Transverse colon (tissue), 4 donors: ENCODE data around the gene SLF2. TPM values are rescaled to one million over a fixed set of nuclear protein-coding genes. Genes with fewer than 3 reads are reported as not detected.

ENCODE experiments used
- DNase-seq: peaks from one replicate; pipeline ENCODE4 v3.0.0-alpha.2; 2019
- H3K27ac ChIP-seq, 4 donors: fragments of 200-600 bp; sonication (generic); 2 replicates each; pipeline ENCODE4 v1.5.1; 2016 to 2018; ENCODE audit warnings: inconsistent platforms in 4 of 4
- H3K27me3 ChIP-seq: fragments of 200-600 bp; sonication (generic); 2 replicates; pipeline ENCODE4 v1.5.1; 2017; ENCODE audit warnings: inconsistent platforms
- H3K36me3 ChIP-seq, 4 donors: fragments of 200-600 bp; sonication (generic); 2 replicates each; pipeline ENCODE4 v1.5.1; 2017 to 2019; ENCODE audit warnings: inconsistent platforms in 4 of 4
- H3K4me1 ChIP-seq, 4 donors: fragments of 200-600 bp; sonication (generic); 2 replicates each; pipeline ENCODE4 v1.5.1; 2017 to 2020; ENCODE audit warnings: inconsistent platforms in 4 of 4
- H3K4me3 ChIP-seq, 4 donors: fragments of 200-600 bp; sonication (generic); 1 replicate in 1 of 4; 2 replicates in 3 of 4; pipeline versions ENCODE4 v1.5.1 to v1.6.1; 2017 to 2019; ENCODE audit warnings: inconsistent platforms in 4 of 4
- H3K9me3 ChIP-seq, 2 donors: fragments of 200-600 bp; sonication (generic); 2 replicates each; pipeline ENCODE4 v1.5.1; 2017 to 2019; ENCODE audit warnings: inconsistent platforms in 2 of 2
- CTCF ChIP-seq, 5 experiments: fragments of 200-600 bp in 3 of 5; fragments of 450-650 bp in 2 of 5; sonication (generic) in 3 of 5; IDR thresholded peaks; 1 replicate in 2 of 5; 2 replicates in 3 of 5; pipeline ENCODE4 v1.5.1; 2016 to 2017; ENCODE audit warnings: antibody characterized with exemption in 5 of 5, inconsistent platforms in 3 of 5, mild to moderate bottlenecking in 2 of 5, moderate library complexity in 1 of 5
- EP300 ChIP-seq: sonication (generic); formaldehyde crosslinking; IDR thresholded peaks from one replicate; pipeline ENCODE4 v1.6.1; 2017; ENCODE audit warnings: antibody characterized with exemption, low read depth
- POLR2A ChIP-seq: fragments of 450-650 bp; IDR thresholded peaks from one replicate; pipeline ENCODE4 v1.6.1; 2016; ENCODE audit warnings: antibody characterized with exemption, mild to moderate bottlenecking, moderate library complexity
- POLR2AphosphoS5 ChIP-seq, 3 donors: sonication (generic); formaldehyde crosslinking; IDR thresholded peaks; one replicate each; pipeline ENCODE4 v1.6.1; 2016; ENCODE audit warnings: antibody characterized with exemption in 3 of 3
- WGBS, 2 donors: methylation state at CpG; one replicate each; pipeline ENCODE4 v1.1.5; 2018; ENCODE audit warnings: low coverage in 1 of 2; 5-methylcytosine and 5-hydroxymethylcytosine counted together
- in situ Hi-C, 4 donors: fragments of 200-750 bp; cut with MboI; loops; one replicate each; pipeline versions ENCODE4 v1.15.0 to v1.15.1; 2017; ENCODE audit warnings: low sequenced_read_pairs in 3 of 4, low pct_ligation_motif_present in 1 of 4, low pct_unique_long_range_greater_than_20kb in 1 of 4
- intact Hi-C: fragments of 100-400 bp; cut with DNase I; formaldehyde crosslinking; loops from one replicate; pipeline ENCODE4 v1.15.1; 2023; ENCODE audit warnings: low total_unique reads
- total RNA-seq, 4 donors: library from RNA; depleted of rRNA; stranded (reverse); fragments of >200 nt; gene quantifications; one replicate each; pipeline ENCODE4 v1.1.0, GENCODE V29; 2016

Gene SLF2
- total RNA-seq, 4 donors from 2014 or later = 25.4 to 55.1 (median 33.1) TPM

- H3K4me1 ChIP-seq = no peaks in the 10 kb centered on the region
- TF ChIP-seq POLR2AphosphoS5 (IDR thresholded peaks at IDR 0.05) = no peak
- no peak for TF ChIP-seq CTCF (IDR thresholded peaks at IDR 0.05)
- no peak for TF ChIP-seq EP300
- no peak for TF ChIP-seq POLR2A
- DNase-seq = peak; percentile 24
- no peak overlapping the region for H3K4me3 ChIP-seq
- H3K9me3 ChIP-seq = no peaks in the 10 kb centered on the region
- no peak overlapping the region for H3K27ac ChIP-seq
- no peaks in the 10 kb centered on the region for H3K36me3 ChIP-seq
- intact Hi-C loops = no loop called here
- H3K27me3 ChIP-seq = no peaks in the 10 kb centered on the region
- in situ Hi-C loops = no loop called here
- WGBS, 2 donors = 58 to 75% methylated on average over 2 of the region's 2 CpGs
Measured at GRCh38 chr10:100904917-100905316, 7.8 kb upstream of the SLF2 start.

- DNase-seq = no peak
- H3K36me3 ChIP-seq = no peaks in the 10 kb centered on the region
- no peak for TF ChIP-seq POLR2A
- TF ChIP-seq EP300 = no peak
- no peak for TF ChIP-seq POLR2AphosphoS5 (IDR thresholded peaks at IDR 0.05)
- TF ChIP-seq CTCF (IDR thresholded peaks at IDR 0.05) = no peak
- H3K27me3 ChIP-seq = no peaks in the 10 kb centered on the region
- intact Hi-C loops (no loop called here), in situ Hi-C loops (no loop called here)
- H3K9me3 ChIP-seq = no peaks in the 10 kb centered on the region
- 5 to 22% methylated on average over 1 of the region's 1 CpG for WGBS, 2 donors
- peaks cover 0 to 11% (median 7%) of the 10 kb centered on the region in 4 donors for H3K4me1 ChIP-seq
- no peak overlapping the region for H3K27ac ChIP-seq
- no peak overlapping the region for H3K4me3 ChIP-seq
Measured at GRCh38 chr10:100907175-100907574, 5.6 kb upstream of the SLF2 start.

GRCh38 chr10:100907773-100908363 is 4.9 kb upstream of the SLF2 start:
- intact Hi-C loops = no loop called here
- WGBS, 2 donors = 78 to 84% methylated on average over 4 of the region's 4 CpGs
- no peaks in the 10 kb centered on the region for H3K27me3 ChIP-seq
- no peaks in the 10 kb centered on the region for H3K9me3 ChIP-seq
- in situ Hi-C loops = no loop called here
- H3K36me3 ChIP-seq = no peaks in the 10 kb centered on the region
- no peak overlapping the region for H3K4me3 ChIP-seq
- H3K27ac ChIP-seq = no peak overlapping the region
- DNase-seq = no peak
- H3K4me1 ChIP-seq = peaks cover 0 to 12% (median 9%) of the 10 kb centered on the region in 4 donors
- TF ChIP-seq POLR2AphosphoS5 (IDR thresholded peaks at IDR 0.05) (no peak), POLR2A (no peak), EP300 (no peak), CTCF (IDR thresholded peaks at IDR 0.05) (no peak)

GRCh38 chr10:100908378-100908777 is 4.4 kb upstream of the SLF2 start:
- no peak overlapping the region for H3K27ac ChIP-seq
- in situ Hi-C loops (no loop called here), intact Hi-C loops (no loop called here)
- 94% methylated on average over 6 to 8 of the region's 8 CpGs for WGBS, 2 donors
- H3K9me3 ChIP-seq = no peaks in the 10 kb centered on the region
- DNase-seq = no peak
- H3K27me3 ChIP-seq = no peaks in the 10 kb centered on the region
- H3K4me1 ChIP-seq = peaks cover 0 to 12% (median 9%) of the 10 kb centered on the region in 4 donors
- TF ChIP-seq EP300 (no peak), POLR2AphosphoS5 (IDR thresholded peaks at IDR 0.05) (no peak), POLR2A (no peak), CTCF (IDR thresholded peaks at IDR 0.05) (no peak)
- no peak overlapping the region for H3K4me3 ChIP-seq
- H3K36me3 ChIP-seq = no peaks in the 10 kb centered on the region
